ENCODE data around the gene PLEKHA6.

PLEKHA6 gene

GRCh38 chr1:204359474-204360255, at the start of gene PLEKHA6:
PLEKHA6 (minus strand) TSS chr1:204359929; CDS start chr1:204273727, 86,202 bp downstream.
- Histone ChIP-seq H3K4me1 (ENCODE audit: control insufficient read depth, insufficient read depth, low read length) (peaks cover 10% of the 10 kb centered on the region; the same call in 1 of the 2 replicates), H3K27me3 (ENCODE audit: control insufficient read depth, insufficient read depth, low read length) (no peaks in the 10 kb centered on the region), H3K27ac (ENCODE audit: low read length) (no peak within 1 kb of the TSS), H3K4me3 (ENCODE audit: low read length) (no peak within 1 kb of the TSS), H3K9me3 (ENCODE audit: control insufficient read depth, insufficient read depth, low read length) (no peaks in the 10 kb centered on the region), H3K36me3 (ENCODE audit: control insufficient read depth, insufficient read depth, low read length) (no peaks in the 10 kb centered on the region)
- no peak for DNase-seq (ENCODE audit: low read depth, low spot score)
- no CpG with 5 or more reads among the region's 20 CpGs for WGBS (ENCODE audit: insufficient coverage, insufficient read length)

DNA sequence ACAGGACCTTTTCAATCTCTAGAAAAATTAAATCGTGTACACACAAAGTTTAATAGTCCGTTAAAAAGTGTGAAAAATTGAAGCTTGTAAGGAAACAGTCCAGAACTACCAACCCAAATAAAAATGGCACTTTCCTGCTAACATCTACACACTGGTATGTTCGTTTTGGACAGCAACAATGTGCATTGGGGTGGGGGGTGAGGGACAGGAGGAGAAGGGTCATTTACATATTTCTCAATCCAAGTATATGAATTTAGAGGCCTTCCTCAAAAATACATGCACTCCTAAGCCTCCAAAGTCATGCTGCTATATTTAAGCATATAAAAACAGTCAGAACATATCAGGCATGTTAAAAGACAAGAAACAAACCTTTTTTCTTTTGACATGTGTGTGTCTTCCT, 49.4 kb upstream of the PLEKHA6 start:
- WGBS (ENCODE audit: insufficient coverage, insufficient read length): no CpG with 5 or more reads among the region's 3 CpGs
- Histone ChIP-seq H3K27ac (ENCODE audit: low read length) (no peak overlapping the region), H3K4me1 (ENCODE audit: control insufficient read depth, insufficient read depth, low read length) (no peaks in the 10 kb centered on the region), H3K27me3 (ENCODE audit: control insufficient read depth, insufficient read depth, low read length) (no peaks in the 10 kb centered on the region), H3K4me3 (ENCODE audit: low read length) (peak overlapping the region; percentile 52; the same call in 1 of the 2 replicates), H3K9me3 (ENCODE audit: control insufficient read depth, insufficient read depth, low read length) (no peaks in the 10 kb centered on the region), H3K36me3 (ENCODE audit: control insufficient read depth, insufficient read depth, low read length) (peaks cover 1% of the 10 kb centered on the region; the same call in 1 of the 2 replicates)
- DNase-seq (ENCODE audit: low read depth, low spot score): no peak

GRCh38 chr1:204408602-204409001, 48.9 kb upstream of the PLEKHA6 start:
- Histone ChIP-seq H3K4me1 (ENCODE audit: control insufficient read depth, insufficient read depth, low read length) (no peaks in the 10 kb centered on the region), H3K27ac (ENCODE audit: low read length) (no peak overlapping the region), H3K27me3 (ENCODE audit: control insufficient read depth, insufficient read depth, low read length) (no peaks in the 10 kb centered on the region), H3K9me3 (ENCODE audit: control insufficient read depth, insufficient read depth, low read length) (no peaks in the 10 kb centered on the region), H3K36me3 (ENCODE audit: control insufficient read depth, insufficient read depth, low read length) (peaks cover 5% of the 10 kb centered on the region; the same call in 1 of the 2 replicates), H3K4me3 (ENCODE audit: low read length) (peak overlapping the region; percentile 52; the same call in 1 of the 2 replicates)
- WGBS (ENCODE audit: insufficient coverage, insufficient read length): no CpG with 5 or more reads among the region's 1 CpG
- no peak for DNase-seq (ENCODE audit: low read depth, low spot score)

GRCh38 chr1:204408074-204408507, 48.4 kb upstream of the PLEKHA6 start:
- DNase-seq (ENCODE audit: low read depth, low spot score): no peak
- no peaks in the 10 kb centered on the region for H3K4me1 ChIP-seq (ENCODE audit: control insufficient read depth, insufficient read depth, low read length)
- H3K36me3 ChIP-seq (ENCODE audit: control insufficient read depth, insufficient read depth, low read length): peaks cover 5% of the 10 kb centered on the region; the same call in 1 of the 2 replicates
- H3K4me3 ChIP-seq (ENCODE audit: low read length): peak overlapping the region; percentile 52; the same call in 1 of the 2 replicates
- no peak overlapping the region for H3K27ac ChIP-seq (ENCODE audit: low read length)
- no peaks in the 10 kb centered on the region for H3K9me3 ChIP-seq (ENCODE audit: control insufficient read depth, insufficient read depth, low read length)
- WGBS (ENCODE audit: insufficient coverage, insufficient read length): no CpG with 5 or more reads among the region's 2 CpGs
- no peaks in the 10 kb centered on the region for H3K27me3 ChIP-seq (ENCODE audit: control insufficient read depth, insufficient read depth, low read length)

DNA sequence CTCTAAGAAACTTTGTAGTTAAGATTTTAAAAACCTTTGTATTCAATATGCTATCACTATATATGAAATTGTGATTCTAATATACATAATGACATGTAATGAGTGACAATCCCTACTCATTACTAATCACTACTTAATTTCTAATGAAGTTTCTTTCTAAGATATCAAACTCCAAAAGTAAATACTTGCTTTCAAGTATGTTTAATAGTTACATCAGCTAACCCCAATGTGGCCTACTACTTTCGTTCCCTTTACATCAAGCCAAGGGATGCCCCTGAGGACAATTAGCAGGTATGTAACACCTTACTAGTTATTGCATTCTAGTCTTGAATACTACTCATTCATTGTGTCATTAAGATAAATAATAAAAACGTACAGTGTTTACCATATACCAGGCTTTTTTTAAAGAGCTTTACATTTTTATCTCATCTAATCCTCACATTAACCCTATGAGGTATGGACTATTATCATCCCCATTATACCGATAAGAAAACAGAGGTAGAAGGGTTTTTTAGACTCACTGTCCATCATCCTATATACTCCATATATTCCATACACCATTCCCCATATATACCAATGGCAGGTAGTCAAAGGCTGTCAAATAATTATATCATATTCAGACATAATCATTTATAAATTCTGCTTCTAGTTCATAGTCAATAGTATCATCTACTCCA, 47.7 kb upstream of the PLEKHA6 start:
- H3K9me3 ChIP-seq (ENCODE audit: control insufficient read depth, insufficient read depth, low read length): no peaks in the 10 kb centered on the region
- no peaks in the 10 kb centered on the region for H3K4me1 ChIP-seq (ENCODE audit: control insufficient read depth, insufficient read depth, low read length)
- no peaks in the 10 kb centered on the region for H3K27me3 ChIP-seq (ENCODE audit: control insufficient read depth, insufficient read depth, low read length)
- H3K27ac ChIP-seq (ENCODE audit: low read length): no peak overlapping the region
- peaks cover 5% of the 10 kb centered on the region; the same call in 1 of the 2 replicates for H3K36me3 ChIP-seq (ENCODE audit: control insufficient read depth, insufficient read depth, low read length)
- no peak for DNase-seq (ENCODE audit: low read depth, low spot score)
- H3K4me3 ChIP-seq (ENCODE audit: low read length): peak overlapping the region; percentile 52; the same call in 1 of the 2 replicates
- no CpG with 5 or more reads among the region's 3 CpGs for whole genome bisulfite sequencing (ENCODE audit: insufficient coverage, insufficient read length)

DNA sequence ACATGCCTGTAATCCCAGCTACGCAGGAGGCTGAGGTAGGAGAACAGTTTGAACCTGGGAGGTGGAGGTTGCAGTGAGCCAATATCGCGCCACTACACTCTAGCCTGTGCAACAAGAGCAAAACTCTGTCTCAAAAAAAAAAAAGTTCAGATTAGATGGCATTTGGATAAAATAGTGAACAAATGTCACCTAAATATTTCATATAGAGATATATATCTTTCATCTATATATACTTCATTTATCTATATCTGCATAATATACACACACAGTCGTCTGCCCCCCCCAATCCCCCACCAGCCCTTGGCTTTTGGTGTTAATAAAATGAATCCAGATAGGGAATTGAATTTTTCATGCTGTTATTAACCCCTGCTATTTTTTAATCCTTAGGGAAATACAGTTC, 46.9 kb upstream of the PLEKHA6 start:
- no peak overlapping the region for H3K27ac ChIP-seq (ENCODE audit: low read length)
- peaks cover 5% of the 10 kb centered on the region; the same call in 1 of the 2 replicates for H3K36me3 ChIP-seq (ENCODE audit: control insufficient read depth, insufficient read depth, low read length)
- no CpG with 5 or more reads among the region's 4 CpGs for WGBS (ENCODE audit: insufficient coverage, insufficient read length)
- H3K4me1 ChIP-seq (ENCODE audit: control insufficient read depth, insufficient read depth, low read length): no peaks in the 10 kb centered on the region
- H3K9me3 ChIP-seq (ENCODE audit: control insufficient read depth, insufficient read depth, low read length): no peaks in the 10 kb centered on the region
- no peak for DNase-seq (ENCODE audit: low read depth, low spot score)
- H3K27me3 ChIP-seq (ENCODE audit: control insufficient read depth, insufficient read depth, low read length): no peaks in the 10 kb centered on the region
- no peak overlapping the region for H3K4me3 ChIP-seq (ENCODE audit: low read length)

DNA sequence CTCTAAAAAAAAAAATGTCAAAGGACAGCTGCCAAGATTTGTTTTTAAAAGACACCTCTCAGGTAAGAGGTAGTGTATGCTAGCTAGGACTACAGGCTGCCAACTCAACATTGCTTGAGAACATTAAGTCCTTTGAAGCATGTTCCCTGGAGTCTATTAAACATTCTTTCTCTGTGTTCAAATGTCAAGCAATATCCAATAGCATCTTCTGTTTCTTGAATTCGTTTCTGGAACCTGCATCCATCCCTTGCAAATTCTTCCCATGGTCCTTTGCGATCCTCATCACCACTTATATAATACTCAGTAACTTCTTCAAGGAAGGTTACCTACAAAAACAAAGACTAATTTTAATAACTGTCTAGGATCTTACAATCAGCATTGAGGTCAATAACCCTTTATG, 46.3 kb upstream of the PLEKHA6 start:
- Histone ChIP-seq H3K27me3 (ENCODE audit: control insufficient read depth, insufficient read depth, low read length) (no peaks in the 10 kb centered on the region), H3K9me3 (ENCODE audit: control insufficient read depth, insufficient read depth, low read length) (no peaks in the 10 kb centered on the region), H3K27ac (ENCODE audit: low read length) (no peak overlapping the region), H3K4me3 (ENCODE audit: low read length) (no peak overlapping the region), H3K36me3 (ENCODE audit: control insufficient read depth, insufficient read depth, low read length) (peaks cover 5% of the 10 kb centered on the region; the same call in 1 of the 2 replicates), H3K4me1 (ENCODE audit: control insufficient read depth, insufficient read depth, low read length) (no peaks in the 10 kb centered on the region)
- DNase-seq (ENCODE audit: low read depth, low spot score): no peak
- no CpG with 5 or more reads among the region's 2 CpGs for WGBS (ENCODE audit: insufficient coverage, insufficient read length)

DNA sequence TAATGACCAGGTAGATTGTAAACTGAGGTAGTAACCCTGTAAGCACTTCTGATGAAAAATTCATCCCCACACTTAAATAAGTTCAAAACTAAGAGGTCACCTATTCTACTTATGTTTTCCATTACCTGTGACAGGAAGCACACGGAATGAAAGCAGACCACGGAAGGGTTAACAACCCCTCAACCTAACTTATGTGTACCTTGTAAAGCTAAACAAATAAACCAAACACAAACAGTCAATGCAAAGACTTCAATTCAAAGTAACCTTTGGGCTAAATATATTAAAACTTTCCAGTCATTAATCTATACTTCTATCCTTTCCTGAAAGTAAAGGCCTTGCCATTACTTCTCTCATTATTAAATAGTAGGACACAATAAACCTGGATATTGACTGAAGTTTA, 44.9 kb upstream of the PLEKHA6 start:
- Histone ChIP-seq H3K4me3 (ENCODE audit: low read length) (no peak overlapping the region), H3K4me1 (ENCODE audit: control insufficient read depth, insufficient read depth, low read length) (no peaks in the 10 kb centered on the region), H3K9me3 (ENCODE audit: control insufficient read depth, insufficient read depth, low read length) (no peaks in the 10 kb centered on the region), H3K27ac (ENCODE audit: low read length) (no peak overlapping the region), H3K36me3 (ENCODE audit: control insufficient read depth, insufficient read depth, low read length) (peaks cover 5% of the 10 kb centered on the region; the same call in 1 of the 2 replicates), H3K27me3 (ENCODE audit: control insufficient read depth, insufficient read depth, low read length) (no peaks in the 10 kb centered on the region)
- WGBS (ENCODE audit: insufficient coverage, insufficient read length): no CpG with 5 or more reads among the region's 2 CpGs
- DNase-seq (ENCODE audit: low read depth, low spot score): no peak

GRCh38 chr1:204402391-204402790, 42.7 kb upstream of the PLEKHA6 start:
- WGBS (ENCODE audit: insufficient coverage, insufficient read length): no CpG with 5 or more reads among the region's 4 CpGs
- H3K9me3 ChIP-seq (ENCODE audit: control insufficient read depth, insufficient read depth, low read length): no peaks in the 10 kb centered on the region
- DNase-seq (ENCODE audit: low read depth, low spot score): no peak
- H3K4me3 ChIP-seq (ENCODE audit: low read length): no peak overlapping the region
- no peak overlapping the region for H3K27ac ChIP-seq (ENCODE audit: low read length)
- no peaks in the 10 kb centered on the region for H3K4me1 ChIP-seq (ENCODE audit: control insufficient read depth, insufficient read depth, low read length)
- H3K36me3 ChIP-seq (ENCODE audit: control insufficient read depth, insufficient read depth, low read length): peaks cover 5% of the 10 kb centered on the region; the same call in 1 of the 2 replicates
- H3K27me3 ChIP-seq (ENCODE audit: control insufficient read depth, insufficient read depth, low read length): no peaks in the 10 kb centered on the region

GRCh38 chr1:204401730-204402129, 42.0 kb upstream of the PLEKHA6 start:
- Histone ChIP-seq H3K4me1 (ENCODE audit: control insufficient read depth, insufficient read depth, low read length) (no peaks in the 10 kb centered on the region), H3K36me3 (ENCODE audit: control insufficient read depth, insufficient read depth, low read length) (peaks cover 5% of the 10 kb centered on the region; the same call in 1 of the 2 replicates), H3K4me3 (ENCODE audit: low read length) (no peak overlapping the region), H3K27me3 (ENCODE audit: control insufficient read depth, insufficient read depth, low read length) (no peaks in the 10 kb centered on the region), H3K9me3 (ENCODE audit: control insufficient read depth, insufficient read depth, low read length) (no peaks in the 10 kb centered on the region), H3K27ac (ENCODE audit: low read length) (no peak overlapping the region)
- no peak for DNase-seq (ENCODE audit: low read depth, low spot score)
- no CpG with 5 or more reads among the region's 3 CpGs for WGBS (ENCODE audit: insufficient coverage, insufficient read length)

Measured in iPS DF 6.9 (cell line).